Esophagus muscularis mucosa (tissue), 3 donors: Measurements from ENCODE around the gene ZNF69.
"Not testable (repeated sequence)": the region's sequence is repeated elsewhere in the genome, so short reads cannot be mapped to it uniquely, and the experiment has no call there.

Source experiments
- POLR2A ChIP-seq: fragments of 450-650 bp; IDR thresholded peaks from one replicate; pipeline ENCODE4 v1.6.1; 2017; ENCODE audit warnings: antibody characterized with exemption, moderate library complexity, mild to moderate bottlenecking, low read depth
- POLR2AphosphoS5 ChIP-seq, 2 donors: sonication (generic); formaldehyde crosslinking; IDR thresholded peaks; one replicate each; pipeline ENCODE4 v1.6.1; 2017; ENCODE audit warnings: antibody characterized with exemption in 2 of 2
- TF ChIP-seq, protein P1 (sequence below), 3 experiments: fragments of 200-600 bp in 2 of 3; fragments of 450-650 bp in 1 of 3; sonication (generic) in 2 of 3; IDR thresholded peaks; one replicate each; pipeline ENCODE4 v1.5.1; 2017 to 2019; ENCODE audit warnings: antibody characterized with exemption in 3 of 3, mild to moderate bottlenecking in 2 of 3, moderate library complexity in 1 of 3

DNA sequence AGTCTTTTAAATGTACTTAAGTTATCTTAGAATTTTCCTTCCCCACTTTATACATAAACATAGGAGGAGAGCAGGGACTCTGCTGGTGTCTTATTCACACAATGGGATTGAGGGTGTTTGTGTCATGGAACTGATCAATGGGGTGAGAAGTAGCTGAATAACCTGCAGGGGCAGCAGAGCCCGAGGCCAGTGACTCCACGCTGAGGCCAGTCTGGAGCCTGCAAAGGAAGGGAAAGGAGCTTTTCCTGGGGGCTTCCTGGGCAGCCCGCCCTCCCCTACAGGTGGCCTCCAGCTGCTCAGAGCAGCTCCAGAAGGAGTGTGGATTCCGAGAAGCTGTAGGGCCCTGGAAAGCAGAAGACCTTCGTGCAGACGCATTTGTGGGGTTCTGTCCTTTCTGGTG lies 40.0 kb upstream of the ZNF69 start:
- TF ChIP-seq, protein P1, sequence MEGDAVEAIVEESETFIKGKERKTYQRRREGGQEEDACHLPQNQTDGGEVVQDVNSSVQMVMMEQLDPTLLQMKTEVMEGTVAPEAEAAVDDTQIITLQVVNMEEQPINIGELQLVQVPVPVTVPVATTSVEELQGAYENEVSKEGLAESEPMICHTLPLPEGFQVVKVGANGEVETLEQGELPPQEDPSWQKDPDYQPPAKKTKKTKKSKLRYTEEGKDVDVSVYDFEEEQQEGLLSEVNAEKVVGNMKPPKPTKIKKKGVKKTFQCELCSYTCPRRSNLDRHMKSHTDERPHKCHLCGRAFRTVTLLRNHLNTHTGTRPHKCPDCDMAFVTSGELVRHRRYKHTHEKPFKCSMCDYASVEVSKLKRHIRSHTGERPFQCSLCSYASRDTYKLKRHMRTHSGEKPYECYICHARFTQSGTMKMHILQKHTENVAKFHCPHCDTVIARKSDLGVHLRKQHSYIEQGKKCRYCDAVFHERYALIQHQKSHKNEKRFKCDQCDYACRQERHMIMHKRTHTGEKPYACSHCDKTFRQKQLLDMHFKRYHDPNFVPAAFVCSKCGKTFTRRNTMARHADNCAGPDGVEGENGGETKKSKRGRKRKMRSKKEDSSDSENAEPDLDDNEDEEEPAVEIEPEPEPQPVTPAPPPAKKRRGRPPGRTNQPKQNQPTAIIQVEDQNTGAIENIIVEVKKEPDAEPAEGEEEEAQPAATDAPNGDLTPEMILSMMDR (IDR thresholded peaks at IDR 0.05): not testable (repeated sequence)
- TF ChIP-seq POLR2A; POLR2AphosphoS5 (IDR thresholded peaks at IDR 0.05): not testable (repeated sequence)
